Cardiac fibroblast (primary cell): ENCODE results near the gene NES.

Experiments used
- DNase-seq, 2 donors: peaks; one replicate each; pipeline versions ENCODE4 v3.0.0 to v3.0.0-alpha.2; 2010; ENCODE audit warnings: low read depth in 2 of 2
- H3K4me3 ChIP-seq, 2 donors: replicated peaks in 1 of 2; 1 replicate in 1 of 2; 2 replicates in 1 of 2; pipeline ENCODE4 v1.5.1; 2011; ENCODE audit warnings: low read depth in 2 of 2, low read length in 2 of 2, mild to moderate bottlenecking in 2 of 2, moderate library complexity in 1 of 2
- CTCF ChIP-seq: IDR thresholded peaks from one replicate; pipeline ENCODE4 v1.5.1; 2011; ENCODE audit warnings: low read depth, mild to moderate bottlenecking, low read length, inconsistent platforms

Gene NES

DNA sequence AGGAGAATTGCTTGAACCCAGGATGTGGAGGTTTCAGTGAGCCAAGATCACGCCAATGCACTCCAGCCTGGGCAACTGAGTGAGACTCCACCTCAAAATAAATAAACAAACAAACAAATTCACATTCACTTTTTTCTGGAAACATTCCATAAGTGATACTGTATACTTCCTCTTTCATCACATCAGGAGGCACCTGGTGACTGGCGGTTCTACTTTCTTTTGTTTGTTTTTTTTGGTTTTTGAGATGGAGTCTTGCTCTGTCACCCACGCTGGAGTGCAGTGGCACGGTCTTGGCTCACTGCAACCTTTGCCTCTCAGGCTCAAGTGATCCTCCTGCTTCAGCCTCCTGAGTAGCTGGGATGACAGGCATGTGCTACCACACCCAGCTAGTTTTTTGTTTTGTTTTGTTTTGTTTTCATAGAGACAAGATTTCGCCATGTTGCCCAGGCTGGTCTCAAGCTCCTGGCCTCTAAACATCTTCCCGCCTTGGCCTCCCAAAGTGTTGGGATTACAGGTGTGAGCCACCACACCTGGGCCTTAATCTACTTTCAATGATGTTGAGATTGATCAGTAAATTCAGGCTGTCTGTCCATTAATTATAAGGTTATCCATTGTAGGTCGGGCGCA, 47.3 kb downstream of the NES start:
- no peak for TF ChIP-seq CTCF
- no peak for DNase-seq
- no peak overlapping the region for H3K4me3 ChIP-seq

- no peak overlapping the region for H3K4me3 ChIP-seq
- TF ChIP-seq CTCF = peak; percentile 77
- peak; percentile 58 to 61 for DNase-seq
These were observed 49.8 kb downstream of the NES start for GRCh38 chr1:156627313-156627880.

DNA sequence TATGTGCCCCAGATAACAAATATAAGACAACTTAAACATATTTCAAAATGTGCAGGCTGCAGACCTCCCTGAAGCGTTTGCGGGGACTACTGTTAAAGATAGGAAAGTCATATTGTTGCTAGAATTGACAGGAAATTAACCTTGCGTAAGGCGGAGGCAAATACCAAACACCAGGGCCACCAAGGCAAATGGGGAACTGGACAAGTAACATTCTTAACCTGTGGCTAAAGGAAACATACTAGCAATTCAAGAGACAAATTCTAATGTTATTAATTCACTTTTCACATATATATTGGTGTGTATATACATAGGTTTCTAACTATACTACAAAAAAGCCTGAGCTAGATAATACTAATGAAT, 51.1 kb downstream of the NES start:
- H3K4me3 ChIP-seq = no peak overlapping the region
- TF ChIP-seq CTCF = no peak
- DNase-seq = no peak

DNA sequence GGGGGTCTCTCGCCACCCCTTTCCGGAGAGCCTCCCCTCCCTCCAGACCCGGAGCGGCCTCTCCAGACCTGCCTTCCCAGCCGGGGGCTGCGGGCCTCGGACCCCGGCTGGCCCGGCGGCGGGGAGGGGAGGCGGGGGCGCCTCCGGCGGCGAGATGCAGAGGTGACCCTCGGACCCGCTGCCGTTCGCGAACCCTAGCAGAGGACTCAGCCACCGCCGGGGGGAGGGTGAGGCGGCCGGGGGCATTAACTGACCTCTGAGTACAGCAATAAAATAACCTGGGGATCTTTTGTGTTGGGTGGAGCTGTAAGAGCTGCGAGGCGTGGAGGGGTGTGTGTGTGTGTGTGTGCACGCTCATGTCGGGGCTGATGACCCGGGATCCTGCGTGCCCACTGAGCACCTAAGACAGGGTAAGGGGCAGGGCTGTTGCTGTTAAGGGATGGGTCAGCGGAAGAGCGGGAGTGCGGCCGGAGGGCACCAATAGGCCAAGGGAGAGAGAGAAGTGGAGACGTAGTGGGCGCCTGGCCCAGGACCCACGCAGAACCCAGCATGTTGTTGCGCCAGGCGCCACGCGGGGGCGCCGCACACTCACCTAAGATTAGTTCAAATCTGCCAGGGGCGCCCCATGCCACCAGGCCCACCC, 51.6 kb downstream of the NES start:
- TF ChIP-seq CTCF = peak; percentile 78
- peak; percentile 48 to 56 for DNase-seq
- H3K4me3 ChIP-seq = no peak overlapping the region

DNA sequence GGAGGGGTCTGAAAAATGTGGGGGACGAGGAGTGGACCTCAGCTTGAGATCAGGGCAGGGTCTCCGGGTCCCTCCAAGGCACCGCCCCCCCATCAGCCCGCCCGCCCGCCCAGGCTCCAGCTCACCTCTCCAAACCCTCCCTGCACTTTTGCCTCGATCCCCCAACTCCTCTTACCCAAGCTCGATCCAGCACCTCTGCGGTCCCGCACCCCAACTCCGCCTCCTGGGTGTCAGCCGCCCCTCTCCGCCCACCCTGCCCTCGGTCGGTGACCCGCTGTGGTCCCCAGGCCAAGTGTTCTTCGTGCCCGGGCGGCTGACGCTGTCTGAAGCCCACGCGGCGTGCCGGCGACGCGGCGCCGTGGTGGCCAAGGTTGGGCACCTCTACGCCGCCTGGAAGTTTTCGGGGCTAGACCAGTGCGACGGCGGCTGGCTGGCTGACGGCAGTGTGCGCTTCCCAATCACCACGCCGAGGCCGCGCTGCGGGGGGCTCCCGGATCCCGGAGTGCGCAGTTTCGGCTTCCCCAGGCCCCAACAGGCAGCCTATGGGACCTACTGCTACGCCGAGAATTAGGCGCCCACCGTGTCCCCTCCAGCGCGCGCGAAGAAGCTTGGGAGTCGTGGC, 52.3 kb downstream of the NES start:
- peak overlapping the region in 1 of 2 donors; percentile 43 for H3K4me3 ChIP-seq
- TF ChIP-seq CTCF = no peak

GRCh38 chr1:156623946-156624813, 53.0 kb downstream of the NES start:
- DNase-seq = peak; percentile 45 to 49
- H3K4me3 ChIP-seq = peak overlapping the region; percentile 14 to 43
- peak; percentile 47 for TF ChIP-seq CTCF

More for the DNA sequence above, 52.3 kb downstream of the NES start:
- DNase-seq = no peak
